Prostate gland (tissue), 2 donors: ENCODE results near the gene TWF2. TPM values are rescaled to one million over a fixed set of nuclear protein-coding genes. Genes with fewer than 3 reads are reported as not detected.

Experiments used
- DNase-seq: peaks from one replicate; pipeline ENCODE4 v3.0.0-alpha.2; 2019; ENCODE audit warnings: low spot score
- H3K27ac ChIP-seq, 2 donors: fragments of 200-600 bp; sonication (generic); 2 replicates each; pipeline ENCODE4 v1.5.1; 2017 to 2019
- H3K27me3 ChIP-seq: fragments of 200-600 bp; sonication (generic); replicated peaks from 2 replicates; pipeline ENCODE4 v1.5.1; 2019; ENCODE audit not compliant: insufficient read depth
- H3K36me3 ChIP-seq, 2 donors: fragments of 200-600 bp; sonication (generic); 1 replicate in 1 of 2; 2 replicates in 1 of 2; pipeline versions ENCODE4 v1.5.1 to v1.8.1; 2017 to 2019
- H3K4me1 ChIP-seq: fragments of 200-600 bp; sonication (generic); replicated peaks from 2 replicates; pipeline ENCODE4 v1.5.1; 2019
- H3K4me3 ChIP-seq, 2 donors: fragments of 200-600 bp; sonication (generic); 2 replicates each; pipeline ENCODE4 v1.5.1; 2017 to 2019
- H3K9me3 ChIP-seq: fragments of 200-600 bp; sonication (generic); 2 replicates; pipeline ENCODE4 v1.5.1; 2017
- POLR2A ChIP-seq: fragments of 450-650 bp; IDR thresholded peaks from one replicate; pipeline ENCODE4 v1.6.1; 2016; ENCODE audit warnings: antibody characterized with exemption, mild to moderate bottlenecking
- POLR2AphosphoS5 ChIP-seq: sonication (generic); formaldehyde crosslinking; IDR thresholded peaks from one replicate; pipeline ENCODE4 v1.6.1; 2017; ENCODE audit warnings: antibody characterized with exemption
- WGBS: methylation state at CpG from one replicate; pipeline ENCODE4 v1.1.5; 2018; 5-methylcytosine and 5-hydroxymethylcytosine counted together
- intact Hi-C: fragments of 100-400 bp; cut with DNase I; formaldehyde crosslinking; loops from one replicate; pipeline ENCODE4 v1.14.2; 2022
- total RNA-seq, 2 donors: library from RNA; depleted of rRNA; stranded (reverse); fragments of >200 nt; gene quantifications; one replicate each; pipeline ENCODE4 v1.1.0, GENCODE V29; 2016
- TF ChIP-seq, protein P1 (sequence below), 4 experiments: fragments of 200-600 bp in 2 of 4; fragments of 450-650 bp in 2 of 4; sonication (generic) in 2 of 4; IDR thresholded peaks; 1 replicate in 3 of 4; 2 replicates in 1 of 4; pipeline ENCODE4 v1.5.1; 2016 to 2019; ENCODE audit warnings: antibody characterized with exemption in 4 of 4, mild to moderate bottlenecking in 2 of 4, moderate library complexity in 2 of 4

The TWF2 gene
- total RNA-seq, 2 donors from 2014 or later, result 60.9 to 65.5 TPM

DNA sequence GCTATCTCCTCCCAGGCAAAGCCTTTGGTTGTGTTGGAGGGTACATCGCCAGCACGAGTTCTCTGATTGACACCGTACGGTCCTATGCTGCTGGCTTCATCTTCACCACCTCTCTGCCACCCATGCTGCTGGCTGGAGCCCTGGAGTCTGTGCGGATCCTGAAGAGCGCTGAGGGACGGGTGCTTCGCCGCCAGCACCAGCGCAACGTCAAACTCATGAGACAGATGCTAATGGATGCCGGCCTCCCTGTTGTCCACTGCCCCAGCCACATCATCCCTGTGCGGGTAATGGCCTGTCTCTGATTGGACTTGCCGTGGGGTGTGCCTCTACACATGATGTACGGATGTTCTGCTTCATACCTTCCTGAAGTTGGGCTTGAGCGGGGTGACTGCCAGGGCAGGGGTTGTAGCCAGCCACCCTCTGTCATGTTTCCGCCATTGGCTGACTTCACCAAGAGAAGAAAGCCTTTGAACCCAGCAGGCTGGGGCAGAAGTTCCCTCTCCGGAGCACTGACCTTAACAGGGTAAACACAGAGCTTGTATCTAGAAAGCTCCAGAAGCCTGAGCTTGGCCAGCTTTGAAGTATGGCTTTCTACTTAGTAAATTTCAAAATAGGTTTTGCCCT lies 27.6 kb downstream of the TWF2 start:
- no peak overlapping the region for H3K4me3 ChIP-seq
- 97% methylated on average over 18 of the region's 18 CpGs for WGBS
- intact Hi-C loops, result no loop called here
- TF ChIP-seq POLR2A (no peak), POLR2AphosphoS5 (no peak)
- TF ChIP-seq, protein P1, sequence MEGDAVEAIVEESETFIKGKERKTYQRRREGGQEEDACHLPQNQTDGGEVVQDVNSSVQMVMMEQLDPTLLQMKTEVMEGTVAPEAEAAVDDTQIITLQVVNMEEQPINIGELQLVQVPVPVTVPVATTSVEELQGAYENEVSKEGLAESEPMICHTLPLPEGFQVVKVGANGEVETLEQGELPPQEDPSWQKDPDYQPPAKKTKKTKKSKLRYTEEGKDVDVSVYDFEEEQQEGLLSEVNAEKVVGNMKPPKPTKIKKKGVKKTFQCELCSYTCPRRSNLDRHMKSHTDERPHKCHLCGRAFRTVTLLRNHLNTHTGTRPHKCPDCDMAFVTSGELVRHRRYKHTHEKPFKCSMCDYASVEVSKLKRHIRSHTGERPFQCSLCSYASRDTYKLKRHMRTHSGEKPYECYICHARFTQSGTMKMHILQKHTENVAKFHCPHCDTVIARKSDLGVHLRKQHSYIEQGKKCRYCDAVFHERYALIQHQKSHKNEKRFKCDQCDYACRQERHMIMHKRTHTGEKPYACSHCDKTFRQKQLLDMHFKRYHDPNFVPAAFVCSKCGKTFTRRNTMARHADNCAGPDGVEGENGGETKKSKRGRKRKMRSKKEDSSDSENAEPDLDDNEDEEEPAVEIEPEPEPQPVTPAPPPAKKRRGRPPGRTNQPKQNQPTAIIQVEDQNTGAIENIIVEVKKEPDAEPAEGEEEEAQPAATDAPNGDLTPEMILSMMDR (IDR thresholded peaks at IDR 0.05), result no peak
- H3K4me1 ChIP-seq, result peaks cover 7% of the 10 kb centered on the region
- no peak for DNase-seq
- peaks cover 4 to 18% of the 10 kb centered on the region in 2 donors for H3K36me3 ChIP-seq
- H3K27me3 ChIP-seq, result no peaks in the 10 kb centered on the region
- no peaks in the 10 kb centered on the region for H3K9me3 ChIP-seq
- H3K27ac ChIP-seq, result no peak overlapping the region

DNA sequence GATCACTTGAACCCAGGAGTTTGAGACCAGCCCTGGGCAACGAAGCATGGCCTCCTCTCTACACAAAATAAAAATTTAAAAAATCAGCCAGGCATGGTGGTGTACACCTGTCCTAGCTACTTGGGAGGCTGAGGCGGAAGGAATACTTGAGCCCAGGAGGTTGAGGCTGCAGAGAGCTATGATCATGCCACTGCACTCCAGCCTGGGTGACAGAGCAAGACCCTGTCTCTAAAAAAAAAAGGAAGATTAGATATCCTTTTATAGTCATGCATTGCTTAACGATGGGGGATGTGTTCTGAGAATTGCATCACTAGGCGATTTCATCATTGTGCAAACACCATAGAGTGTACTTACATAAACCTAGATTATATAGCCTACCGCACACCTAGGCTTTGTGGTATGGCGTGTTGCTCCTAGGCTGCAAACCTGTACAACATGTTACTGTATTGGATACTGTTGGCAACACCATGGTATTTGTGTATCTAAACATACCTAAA lies 28.4 kb downstream of the TWF2 start:
- Histone ChIP-seq H3K4me3 (no peak overlapping the region), H3K9me3 (no peaks in the 10 kb centered on the region), H3K4me1 (peaks cover 7% of the 10 kb centered on the region), H3K27ac (no peak overlapping the region), H3K27me3 (no peaks in the 10 kb centered on the region), H3K36me3 (peaks cover 4 to 20% of the 10 kb centered on the region in 2 donors)
- 62% methylated on average over 6 of the region's 6 CpGs for WGBS
- DNase-seq, result peak; percentile 47
- intact Hi-C loops, result no loop called here
- TF ChIP-seq POLR2AphosphoS5 (peak; percentile 85), POLR2A (no peak)
- TF ChIP-seq, protein P1 (IDR thresholded peaks at IDR 0.05), result no peak

DNA sequence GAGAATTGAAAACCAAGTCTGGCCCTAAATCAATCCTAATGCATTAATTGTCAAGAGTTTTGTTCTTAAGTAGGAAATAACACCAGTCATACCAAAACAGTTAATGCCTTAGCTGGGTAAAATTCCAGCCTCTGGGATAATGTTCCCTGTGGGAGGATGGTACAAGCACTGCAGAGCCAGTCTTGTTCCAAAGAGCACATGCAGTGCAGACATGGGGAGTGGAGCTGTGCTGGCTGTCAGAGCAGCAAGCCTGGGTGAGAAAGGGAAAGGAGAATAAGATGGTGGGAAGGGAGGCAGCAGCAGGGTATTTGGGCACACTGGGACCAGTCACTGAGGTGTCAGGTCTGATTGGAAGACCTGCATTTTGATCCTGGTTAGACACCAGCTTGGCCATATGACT lies 28.9 kb downstream of the TWF2 start:
- Histone ChIP-seq H3K36me3 (peaks cover 4 to 25% of the 10 kb centered on the region in 2 donors), H3K9me3 (no peaks in the 10 kb centered on the region)
- intact Hi-C loops, result no loop called here

DNA sequence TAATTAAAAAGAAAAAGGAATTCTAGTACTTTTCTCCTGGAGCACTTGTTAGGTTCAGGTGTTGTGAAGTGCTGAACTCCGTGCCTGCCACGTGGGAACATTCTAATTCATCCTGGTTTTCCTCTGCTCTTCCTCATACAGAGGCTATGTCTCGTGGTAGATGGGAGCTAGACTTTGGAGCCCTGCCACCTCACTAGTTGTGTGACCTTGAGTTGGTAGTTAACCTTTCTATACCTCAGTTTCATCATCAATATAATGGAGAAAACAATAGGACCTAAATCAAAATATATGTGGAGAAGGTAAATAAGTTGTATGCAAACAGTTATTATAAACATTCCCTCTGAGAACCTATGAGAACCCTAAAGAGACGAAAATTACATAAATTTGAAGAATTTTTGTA lies 30.4 kb downstream of the TWF2 start:
- WGBS, result 94% methylated on average over 4 of the region's 4 CpGs
- no peak for DNase-seq
- no peak overlapping the region for H3K27ac ChIP-seq
- peaks cover 4 to 30% of the 10 kb centered on the region in 2 donors for H3K36me3 ChIP-seq
- H3K9me3 ChIP-seq, result no peaks in the 10 kb centered on the region
- intact Hi-C loops, result no loop called here
- H3K4me1 ChIP-seq, result peaks cover 7% of the 10 kb centered on the region
- H3K4me3 ChIP-seq, result no peak overlapping the region
- TF ChIP-seq POLR2AphosphoS5 (no peak), POLR2A (no peak)
- TF ChIP-seq, protein P1 (IDR thresholded peaks at IDR 0.05), result no peak
- H3K27me3 ChIP-seq, result no peaks in the 10 kb centered on the region

More for the DNA sequence above, 28.9 kb downstream of the TWF2 start:
- peaks cover 7% of the 10 kb centered on the region for H3K4me1 ChIP-seq
- no peak for DNase-seq
- no peak overlapping the region for H3K4me3 ChIP-seq
- TF ChIP-seq, protein P1 (IDR thresholded peaks at IDR 0.05), result no peak
- no peak overlapping the region for H3K27ac ChIP-seq
- no peaks in the 10 kb centered on the region for H3K27me3 ChIP-seq

DNA sequence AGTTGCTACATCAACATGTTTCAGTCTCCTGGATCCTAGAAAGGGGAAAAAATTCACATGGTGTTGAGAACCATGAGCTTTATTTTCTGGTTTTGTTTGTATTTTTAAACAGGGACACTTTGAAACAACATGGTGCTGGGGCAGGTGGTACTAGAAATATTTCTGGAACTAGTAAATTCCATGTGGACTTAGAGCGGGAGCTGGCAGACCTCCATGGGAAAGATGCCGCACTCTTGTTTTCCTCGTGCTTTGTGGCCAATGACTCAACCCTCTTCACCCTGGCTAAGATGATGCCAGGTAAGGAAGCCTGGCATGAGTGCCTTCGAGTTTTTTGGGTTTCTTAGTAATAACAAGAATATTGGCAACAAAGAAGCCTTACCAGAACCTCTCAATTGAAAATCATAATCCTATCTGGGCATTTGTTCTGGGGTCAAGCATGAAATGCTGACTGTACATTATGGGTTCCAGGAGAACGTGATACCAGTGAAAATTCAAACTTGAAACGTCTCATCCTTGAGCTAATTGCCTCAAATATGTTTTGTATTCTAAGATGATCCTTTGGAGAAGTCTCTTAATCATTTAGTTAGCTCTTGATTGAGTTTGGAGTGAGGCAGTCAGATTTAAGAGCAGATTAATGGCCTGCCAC lies 33.1 kb downstream of the TWF2 start:
- 79% methylated on average over 6 of the region's 6 CpGs for WGBS
- DNase-seq, result no peak
- peaks cover 5% of the 10 kb centered on the region for H3K4me1 ChIP-seq
- H3K9me3 ChIP-seq, result no peaks in the 10 kb centered on the region
- H3K36me3 ChIP-seq, result peaks cover 0 to 29% of the 10 kb centered on the region in 2 donors
- peak overlapping the region; percentile 16 to 74 for H3K27ac ChIP-seq
- H3K4me3 ChIP-seq, result no peak overlapping the region
- intact Hi-C loops, result no loop called here
- H3K27me3 ChIP-seq, result no peaks in the 10 kb centered on the region
- TF ChIP-seq POLR2A, result no peak
- no peak for TF ChIP-seq POLR2AphosphoS5
- TF ChIP-seq, protein P1 (IDR thresholded peaks at IDR 0.05), result no peak
